Stimulated activated CD8-positive, alpha-beta memory T cell treated with anti-CD3 and anti-CD28 coated beads, Interleukin-15, amount 100 ng/mL, for 1 hour (primary cell): ENCODE measurements around the gene RASGEF1B.

Experiments
- DNase-seq: peaks from one replicate; pipeline ENCODE4 v3.0.0-alpha.2; 2020; ENCODE audit warnings: low read depth

Gene RASGEF1B

DNA sequence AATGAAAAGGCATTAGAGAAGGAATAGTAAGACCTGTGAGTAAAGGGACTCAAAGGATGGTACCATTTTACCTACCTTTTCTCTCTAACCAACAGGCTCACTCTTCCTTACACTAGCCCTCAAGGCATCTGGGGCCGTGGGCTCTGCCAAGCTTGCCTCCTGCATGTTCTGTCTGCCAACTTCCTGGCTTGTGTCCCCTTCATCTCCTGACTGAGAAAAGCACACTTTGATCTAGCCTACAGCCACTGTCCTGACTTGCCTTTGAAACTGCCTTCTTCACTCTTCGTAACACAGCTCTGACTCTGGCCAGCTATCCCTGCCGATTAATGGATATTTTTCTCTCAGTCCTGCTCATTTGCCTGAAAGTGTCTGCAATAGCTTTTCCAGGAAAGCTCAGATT lies 76.5 kb downstream of the RASGEF1B start:
- no peak for DNase-seq

DNA sequence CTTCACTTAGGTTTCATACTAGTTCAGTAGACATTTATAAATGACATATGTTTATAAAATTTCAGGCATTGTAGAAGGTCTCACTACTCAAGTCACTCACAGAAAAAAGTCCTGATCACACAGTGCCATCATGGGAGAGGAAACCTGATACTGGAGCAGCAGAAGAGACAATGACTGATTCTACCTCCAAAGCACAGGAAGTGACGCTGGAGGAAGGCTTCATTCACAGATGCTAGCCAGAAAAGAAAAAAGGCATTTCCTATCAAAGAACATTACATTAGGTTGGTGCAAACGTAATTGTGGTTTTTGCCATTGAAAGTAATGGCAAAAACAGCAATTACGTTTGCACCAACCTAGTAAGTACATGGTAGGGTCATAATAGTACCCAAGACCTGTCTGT lies 79.5 kb downstream of the RASGEF1B start:
- DNase-seq, result no peak

DNA sequence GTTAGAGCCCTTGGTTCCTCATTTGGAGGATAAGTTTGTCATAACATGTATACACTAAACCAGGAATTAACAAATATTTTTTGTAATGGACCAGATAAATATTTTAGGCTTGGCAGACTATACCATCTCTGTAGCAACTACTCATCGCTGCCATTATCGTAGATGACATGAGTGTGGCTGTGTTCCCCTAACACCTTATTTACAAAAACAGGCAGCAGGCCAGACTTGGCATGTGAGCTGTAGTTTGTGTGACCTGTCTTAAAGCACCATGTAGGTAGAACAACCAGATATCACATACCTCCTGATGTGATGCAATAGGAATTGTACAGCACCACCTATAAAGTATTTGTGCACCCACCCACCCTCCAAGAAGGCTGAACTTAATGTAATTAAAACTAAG lies 82.0 kb downstream of the RASGEF1B start:
- DNase-seq, result no peak

DNA sequence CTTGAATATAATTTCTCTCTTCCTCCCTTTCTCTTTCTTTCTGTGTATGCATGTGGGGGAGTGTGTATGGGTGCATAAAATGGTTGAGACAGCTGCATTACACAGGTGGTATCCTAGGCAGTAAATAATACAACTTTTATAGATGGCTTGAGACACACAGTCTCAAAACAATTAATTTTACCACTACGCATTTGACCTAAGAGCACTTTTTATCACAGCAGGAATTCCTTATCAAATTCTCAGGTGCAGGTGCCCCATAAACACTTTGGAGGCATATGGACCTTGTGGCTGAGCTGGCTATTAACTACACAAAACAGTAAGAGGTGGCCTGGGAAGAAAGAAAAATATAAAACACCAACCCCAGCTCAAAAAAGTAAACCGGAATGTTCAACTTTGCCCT lies 91.3 kb downstream of the RASGEF1B start:
- no peak for DNase-seq

DNA sequence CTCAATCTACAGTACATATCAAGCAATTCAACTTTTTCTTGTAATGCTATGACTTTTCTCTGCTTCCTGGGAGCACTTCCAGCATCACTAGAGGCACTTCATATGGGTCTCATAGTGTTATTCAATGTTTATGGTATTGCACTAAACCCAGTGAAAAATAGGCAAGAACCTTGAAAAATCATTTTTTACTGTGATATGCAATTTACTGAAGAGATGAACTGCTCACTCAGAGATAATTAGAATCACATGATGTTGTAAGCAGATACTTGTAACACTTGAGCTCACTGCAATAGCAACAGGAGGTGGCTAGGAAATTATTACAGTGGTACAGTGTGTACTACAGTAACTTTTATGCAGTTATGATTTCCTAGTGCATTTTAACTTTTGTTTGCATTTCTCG lies 93.3 kb downstream of the RASGEF1B start:
- DNase-seq, result no peak

DNA sequence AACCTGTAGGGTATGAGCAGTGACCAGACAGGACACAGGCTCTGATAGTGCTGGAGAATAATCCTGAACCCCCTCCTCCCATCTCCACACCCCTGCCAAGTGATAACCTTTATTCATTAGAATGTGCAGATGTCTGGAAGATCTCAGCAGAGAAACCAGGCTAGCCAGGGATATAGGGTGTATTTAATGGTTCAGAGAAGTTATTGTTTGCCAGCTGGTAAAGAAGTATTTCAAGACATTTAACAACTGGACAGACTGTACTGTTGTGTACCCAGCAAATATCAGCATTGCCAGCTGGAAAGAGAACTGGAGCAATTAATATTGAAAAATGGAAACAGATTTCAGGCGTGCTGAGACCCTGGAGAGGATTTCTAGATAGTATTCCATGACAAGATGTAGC lies 94.5 kb downstream of the RASGEF1B start:
- DNase-seq, result no peak

DNA sequence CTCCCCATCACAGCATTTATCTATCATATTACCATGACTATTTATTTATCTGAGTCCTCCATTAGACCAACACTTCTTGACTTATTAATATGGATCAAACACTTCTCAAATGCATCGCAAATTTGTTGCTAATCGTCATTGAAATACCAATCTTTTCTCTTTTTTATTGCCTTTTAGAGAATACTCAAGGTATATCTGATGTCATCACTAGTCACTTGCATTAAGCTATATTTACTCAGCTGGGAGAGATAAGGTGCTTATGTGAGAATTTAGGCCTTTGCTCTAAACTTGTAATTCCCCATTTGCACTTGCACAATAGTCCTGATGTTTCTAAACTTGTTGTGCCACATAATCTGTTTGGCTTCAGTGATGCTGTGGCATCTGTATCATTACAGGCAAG lies 95.0 kb downstream of the RASGEF1B start:
- no peak for DNase-seq
